NCI-H1436 treated with DMSO at 0.1 percent for 48 hours (cell line): ENCODE measurements around the gene ST6GALNAC3.
"Not testable (repeated sequence)": the region's sequence is repeated elsewhere in the genome, so short reads cannot be mapped to it uniquely, and the experiment has no call there.

Source experiments
- DNase-seq: peaks from one replicate; lab custom pipeline; 2025; lab: John Stamatoyannopoulos, UW

The ST6GALNAC3 gene

GRCh38 chr1:76075188-76075489 is 593 bp downstream of the ST6GALNAC3 start:
- DNase-seq: no peak

GRCh38 chr1:76075877-76076276 is 1.3 kb downstream of the ST6GALNAC3 start:
- DNase-seq: no peak

- DNase-seq: no peak
Observed at GRCh38 chr1:76079475-76080227, 5.1 kb downstream of the ST6GALNAC3 start.

- no peak for DNase-seq
Observed at GRCh38 chr1:76080552-76081079, 6.1 kb downstream of the ST6GALNAC3 start.

GRCh38 chr1:76082062-76082461 is 7.5 kb downstream of the ST6GALNAC3 start:
- DNase-seq: no peak

GRCh38 chr1:76083189-76083588 is 8.6 kb downstream of the ST6GALNAC3 start:
- DNase-seq: no peak

- DNase-seq: no peak
Observed at GRCh38 chr1:76084029-76084627, 9.6 kb downstream of the ST6GALNAC3 start.

- no peak for DNase-seq
Observed at GRCh38 chr1:76084685-76085084, 10.1 kb downstream of the ST6GALNAC3 start.

- no peak for DNase-seq
Observed at GRCh38 chr1:76086109-76086508, 11.6 kb downstream of the ST6GALNAC3 start.

GRCh38 chr1:76086597-76086996 is 12.1 kb downstream of the ST6GALNAC3 start:
- no peak for DNase-seq

- no peak for DNase-seq
Observed at GRCh38 chr1:76090283-76091203, 16.0 kb downstream of the ST6GALNAC3 start.

- DNase-seq: no peak
Observed at GRCh38 chr1:76092812-76093211, 18.3 kb downstream of the ST6GALNAC3 start.

- no peak for DNase-seq
Observed at GRCh38 chr1:76093522-76094312, 19.2 kb downstream of the ST6GALNAC3 start.

GRCh38 chr1:76095802-76096201 is 21.3 kb downstream of the ST6GALNAC3 start:
- DNase-seq: no peak

- DNase-seq: not testable (repeated sequence)
Observed at GRCh38 chr1:76097064-76097463, 22.5 kb downstream of the ST6GALNAC3 start.

GRCh38 chr1:76098845-76099244 is 24.3 kb downstream of the ST6GALNAC3 start:
- DNase-seq: no peak

GRCh38 chr1:76101548-76101947 is 27.0 kb downstream of the ST6GALNAC3 start:
- DNase-seq: no peak

- DNase-seq: no peak
Observed at GRCh38 chr1:76102046-76102445, 27.5 kb downstream of the ST6GALNAC3 start.

GRCh38 chr1:76103034-76103433 is 28.5 kb downstream of the ST6GALNAC3 start:
- DNase-seq: no peak

- DNase-seq: no peak
Observed at GRCh38 chr1:76105372-76105771, 30.8 kb downstream of the ST6GALNAC3 start.

- no peak for DNase-seq
Observed at GRCh38 chr1:76106251-76106650, 31.7 kb downstream of the ST6GALNAC3 start.
